Keratinocyte (primary cell): ENCODE data around the gene EFEMP1. TPM values are rescaled to one million over a fixed set of nuclear protein-coding genes. Genes with fewer than 3 reads are reported as not detected.
A peak's percentile ranks its signal among the peaks of the same experiment; 100 is the strongest.

Source experiments
- DNase-seq: peaks from one replicate; pipeline ENCODE4 v3.0.0-alpha.2; 2011; ENCODE audit warnings: low read depth, missing footprints, low spot score
- FAIRE-seq: peaks from 2 replicates; lab custom pipeline; 2011; peaks lifted over from hg19 to GRCh38; lab: Jason Lieb, UNC
- H2AFZ ChIP-seq: 2 replicates; pipeline ENCODE4 v1.6.0; 2012; ENCODE audit warnings: low read length, control low read depth, inconsistent platforms; ENCODE audit not compliant: control insufficient read depth
- H3K27ac ChIP-seq: 2 replicates; pipeline ENCODE4 v1.5.1; 2011; ENCODE audit warnings: low read length; ENCODE audit not compliant: control insufficient read depth, insufficient read depth
- H3K27me3 ChIP-seq: 3 replicates; pipeline ENCODE4 v1.6.0; 2011; ENCODE audit warnings: low read length; ENCODE audit not compliant: control insufficient read depth, insufficient read depth; ENCODE audit errors: extremely low read depth
- H3K36me3 ChIP-seq, 2 experiments: 2 replicates in 1 of 2; 3 replicates in 1 of 2; pipeline ENCODE4 v1.5.1; 2011; ENCODE audit warnings: low read length in 2 of 2, mild to moderate bottlenecking in 1 of 2; ENCODE audit not compliant: control insufficient read depth in 2 of 2, insufficient read depth in 2 of 2; ENCODE audit errors: extremely low read depth in 1 of 2
- H3K4me1 ChIP-seq: 3 replicates; pipeline ENCODE4 v1.5.1; 2011; ENCODE audit warnings: low read length; ENCODE audit not compliant: control insufficient read depth, insufficient read depth; ENCODE audit errors: extremely low read depth
- H3K4me2 ChIP-seq: 3 replicates; pipeline ENCODE4 v1.6.0; 2011; ENCODE audit warnings: low read depth, low read length; ENCODE audit not compliant: control insufficient read depth, insufficient read depth; ENCODE audit errors: extremely low read depth
- H3K4me3 ChIP-seq, 3 experiments: fragments of 200-600 bp in 1 of 3; sonication (generic) in 1 of 3; 2 replicates in 2 of 3; 3 replicates in 1 of 3; pipeline ENCODE4 v1.5.1; 2011 to 2016; ENCODE audit warnings: low read length in 3 of 3, mild to moderate bottlenecking in 3 of 3, control low read depth in 2 of 3, inconsistent platforms in 1 of 3, low read depth in 1 of 3, mixed read lengths in 1 of 3, mixed run types in 1 of 3, moderate library complexity in 1 of 3; ENCODE audit not compliant: control insufficient read depth in 2 of 3, insufficient read depth in 2 of 3; ENCODE audit errors: extremely low read depth in 1 of 3
- H3K79me2 ChIP-seq: 2 replicates; pipeline ENCODE4 v1.6.0; 2012; ENCODE audit warnings: low read length; ENCODE audit not compliant: control insufficient read depth, insufficient read depth
- H3K9ac ChIP-seq: 3 replicates; pipeline ENCODE4 v1.6.0; 2011; ENCODE audit warnings: low read length; ENCODE audit not compliant: control insufficient read depth, insufficient read depth; ENCODE audit errors: extremely low read depth
- H3K9me1 ChIP-seq: 3 replicates; pipeline ENCODE4 v1.6.0; 2011; ENCODE audit warnings: low read length; ENCODE audit not compliant: control insufficient read depth, insufficient read depth; ENCODE audit errors: extremely low read depth
- H3K9me3 ChIP-seq: 2 replicates; pipeline ENCODE4 v1.5.1; 2012; ENCODE audit warnings: low read depth, low read length; ENCODE audit not compliant: control insufficient read depth
- H4K20me1 ChIP-seq: 3 replicates; pipeline ENCODE4 v1.6.0; 2011; ENCODE audit warnings: low read length; ENCODE audit not compliant: control insufficient read depth, insufficient read depth; ENCODE audit errors: extremely low read depth
- EZH2 ChIP-seq: IDR thresholded peaks from one replicate; pipeline ENCODE4 v1.6.1; 2012; ENCODE audit warnings: inconsistent platforms, mild to moderate bottlenecking, low read length, moderate library complexity
- dilution Hi-C: fragments of 300-500 bp; cut with MboI; formaldehyde crosslinking; loops from one replicate; pipeline ENCODE4 v1.7.0; 2020; ENCODE audit warnings: low sequenced_read_pairs; ENCODE audit not compliant: extremely low pct_ligation_motif_present
- polyA plus RNA-seq, 5 experiments: library from polyadenylated mRNA; depleted of rRNA in 3 of 5; stranded (reverse) in 3 of 5; stranded (forward) in 1 of 5; unstranded in 1 of 5; fragments of >200 nt; gene quantifications; 1 replicate in 1 of 5; 2 replicates in 3 of 5; 3 replicates in 1 of 5; pipeline versions ENCODE4 v1.2.1 to v1.2.3, GENCODE V29; 2011 to 2012; ENCODE audit warnings: missing spikeins in 2 of 5, low read depth in 1 of 5, low replicate concordance in 1 of 5
- TF ChIP-seq, protein P1 (sequence below), 3 experiments: IDR thresholded peaks in 1 of 3; conservative IDR thresholded peaks in 1 of 3; optimal IDR thresholded peaks in 1 of 3; 2 replicates in 2 of 3; 3 replicates in 1 of 3; pipeline versions ENCODE3 to v1.5.1; 2011; ENCODE audit warnings: low read length in 3 of 3, mild to moderate bottlenecking in 3 of 3, moderate library complexity in 2 of 3, control low read depth in 1 of 3, inconsistent platforms in 1 of 3; ENCODE audit not compliant: insufficient read depth in 2 of 3; ENCODE audit errors: extremely low read depth in 1 of 3

EFEMP1 gene
- polyA plus RNA-seq, 1 donor (not counting 4 experiments of a cell fraction or from before 2014, with no cell fraction given) = 234 TPM

DNA sequence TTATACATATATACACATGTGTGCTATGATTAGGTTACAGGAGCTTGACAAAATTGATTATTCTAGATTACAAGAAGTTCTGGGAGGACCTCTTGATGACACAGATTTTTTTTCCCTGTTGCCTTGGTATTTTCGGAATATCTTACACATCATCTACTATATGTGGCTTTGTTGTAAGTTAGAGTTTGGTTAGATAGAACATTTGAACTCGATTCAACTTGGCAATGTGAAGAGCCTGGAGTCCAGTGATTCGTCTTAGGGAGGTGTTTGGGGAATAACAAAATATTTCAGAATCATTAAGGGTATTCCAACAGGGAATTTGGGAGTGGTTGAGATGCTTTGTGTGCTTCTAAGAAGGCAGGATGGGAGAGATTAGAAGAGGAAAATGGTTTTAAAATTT lies 39.3 kb upstream of the EFEMP1 start:
- H3K36me3 ChIP-seq = no peaks in the 10 kb centered on the region
- H3K4me2 ChIP-seq = no peak overlapping the region
- dilution Hi-C loops = no loop called here
- H3K9me1 ChIP-seq = no peaks in the 10 kb centered on the region
- no peak for DNase-seq
- H3K9ac ChIP-seq = no peak overlapping the region
- H3K27me3 ChIP-seq = no peaks in the 10 kb centered on the region
- H4K20me1 ChIP-seq = no peaks in the 10 kb centered on the region
- TF ChIP-seq, protein P1, sequence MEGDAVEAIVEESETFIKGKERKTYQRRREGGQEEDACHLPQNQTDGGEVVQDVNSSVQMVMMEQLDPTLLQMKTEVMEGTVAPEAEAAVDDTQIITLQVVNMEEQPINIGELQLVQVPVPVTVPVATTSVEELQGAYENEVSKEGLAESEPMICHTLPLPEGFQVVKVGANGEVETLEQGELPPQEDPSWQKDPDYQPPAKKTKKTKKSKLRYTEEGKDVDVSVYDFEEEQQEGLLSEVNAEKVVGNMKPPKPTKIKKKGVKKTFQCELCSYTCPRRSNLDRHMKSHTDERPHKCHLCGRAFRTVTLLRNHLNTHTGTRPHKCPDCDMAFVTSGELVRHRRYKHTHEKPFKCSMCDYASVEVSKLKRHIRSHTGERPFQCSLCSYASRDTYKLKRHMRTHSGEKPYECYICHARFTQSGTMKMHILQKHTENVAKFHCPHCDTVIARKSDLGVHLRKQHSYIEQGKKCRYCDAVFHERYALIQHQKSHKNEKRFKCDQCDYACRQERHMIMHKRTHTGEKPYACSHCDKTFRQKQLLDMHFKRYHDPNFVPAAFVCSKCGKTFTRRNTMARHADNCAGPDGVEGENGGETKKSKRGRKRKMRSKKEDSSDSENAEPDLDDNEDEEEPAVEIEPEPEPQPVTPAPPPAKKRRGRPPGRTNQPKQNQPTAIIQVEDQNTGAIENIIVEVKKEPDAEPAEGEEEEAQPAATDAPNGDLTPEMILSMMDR (optimal IDR thresholded peaks at IDR 0.05 in 1 of 3, IDR thresholded peaks at IDR 0.05 in 1 of 3, conservative IDR thresholded peaks at IDR 0.05 in 1 of 3; ENCODE audit: extremely low read depth in 1 of 3, insufficient read depth in 2 of 3, low read length in 3 of 3) = no peak
- no peak for TF ChIP-seq EZH2
- no peaks in the 10 kb centered on the region for H3K79me2 ChIP-seq
- no peak overlapping the region for H3K4me3 ChIP-seq
- no peak overlapping the region for H3K27ac ChIP-seq
- H3K4me1 ChIP-seq = peaks cover 13% of the 10 kb centered on the region
- H2AFZ ChIP-seq = no peak overlapping the region
- H3K9me3 ChIP-seq = no peaks in the 10 kb centered on the region
- FAIRE-seq = no peak

DNA sequence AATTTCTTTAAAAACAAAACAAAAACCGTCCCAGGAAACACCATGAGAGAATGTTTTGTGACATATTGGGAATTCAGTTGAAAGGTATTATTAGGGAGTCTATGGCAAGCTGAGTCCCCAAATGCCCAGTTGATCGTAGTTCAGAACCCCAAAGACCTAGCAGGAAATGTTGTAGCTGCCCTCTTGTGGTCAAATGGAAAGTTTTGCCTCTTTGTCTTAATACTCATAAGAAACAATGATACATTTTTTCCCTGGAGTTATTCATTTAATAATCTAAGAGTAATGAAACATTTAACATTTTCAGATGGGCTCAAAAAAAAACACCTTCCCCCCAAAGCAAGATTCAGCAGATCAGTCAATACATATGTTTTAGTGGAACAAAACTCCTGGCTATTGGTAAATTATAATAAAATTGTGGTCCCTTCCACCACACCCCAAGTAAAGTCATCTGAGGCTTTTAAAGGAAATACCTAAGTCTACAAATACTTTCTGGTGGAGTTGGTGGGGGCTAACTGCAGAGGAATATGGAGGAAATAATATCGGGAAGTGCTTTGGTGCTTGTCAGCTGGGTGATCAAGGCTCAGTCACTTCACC lies 37.8 kb upstream of the EFEMP1 start:
- H3K9me1 ChIP-seq = no peaks in the 10 kb centered on the region
- H3K27me3 ChIP-seq = no peaks in the 10 kb centered on the region
- H3K79me2 ChIP-seq = no peaks in the 10 kb centered on the region
- H3K27ac ChIP-seq = no peak overlapping the region
- no peak overlapping the region for H3K4me2 ChIP-seq
- H4K20me1 ChIP-seq = no peaks in the 10 kb centered on the region
- no peaks in the 10 kb centered on the region for H3K9me3 ChIP-seq
- DNase-seq = no peak
- FAIRE-seq = peak; percentile 79
- peaks cover 17% of the 10 kb centered on the region for H3K4me1 ChIP-seq
- no peak overlapping the region for H3K9ac ChIP-seq
- H3K4me3 ChIP-seq = no peak overlapping the region
- peak overlapping the region; percentile 34 for H2AFZ ChIP-seq
- dilution Hi-C loops = no loop called here
- no peaks in the 10 kb centered on the region for H3K36me3 ChIP-seq
- TF ChIP-seq, protein P1 (optimal IDR thresholded peaks at IDR 0.05 in 1 of 3, IDR thresholded peaks at IDR 0.05 in 1 of 3, conservative IDR thresholded peaks at IDR 0.05 in 1 of 3; ENCODE audit: extremely low read depth in 1 of 3, insufficient read depth in 2 of 3, low read length in 3 of 3) = peak; percentile 56 to 70 (median 59)
- TF ChIP-seq EZH2 = no peak
